CD4-positive, alpha-beta T cell (primary cell): ENCODE results near the gene RAPGEF6. TPM values are rescaled to one million over a fixed set of nuclear protein-coding genes. Genes with fewer than 3 reads are reported as not detected.
A peak's percentile ranks its signal among the peaks of the same experiment; 100 is the strongest.
"Not testable (repeated sequence)": the region's sequence is repeated elsewhere in the genome, so short reads cannot be mapped to it uniquely, and the experiment has no call there.

Source experiments
- ATAC-seq: fragments of 200-7000 bp; cut with Tn5 transposase; one replicate; pipeline ENCODE4 v1.10.0; 2022; ENCODE audit warnings: mild to moderate bottlenecking; ENCODE audit not compliant: poor library complexity
- CTCF ChIA-PET: fragments of 350-600 bp; sonication (Branson Sonifier 250); formaldehyde crosslinking; loops from one replicate; lab custom pipeline; 2021; ENCODE audit warnings: antibody characterized with exemption, inconsistent platforms; lab: Charles Lee
- POLR2A ChIA-PET: fragments of 350-600 bp; sonication (Branson Sonifier 250); formaldehyde crosslinking; loops from one replicate; lab custom pipeline; 2021; ENCODE audit warnings: antibody characterized with exemption, inconsistent platforms; lab: Charles Lee
- DNase-seq, 14 experiments: peaks; one replicate each; pipeline ENCODE4 v3.0.0-alpha.2; 2013 to 2020; ENCODE audit warnings: mixed read lengths in 2 of 14
- H3K27ac ChIP-seq, 2 donors: one replicate each; pipeline versions ENCODE4 v1.5.1 to v1.7.0; 2013; ENCODE audit warnings: low read length in 2 of 2, low read depth in 1 of 2, mild to moderate bottlenecking in 1 of 2
- H3K27me3 ChIP-seq, 2 experiments: 1 replicate in 1 of 2; 2 replicates in 1 of 2; pipeline versions ENCODE4 v1.6.1 to v1.7.0; 2013; ENCODE audit warnings: low read length in 2 of 2, control low read depth in 1 of 2, mild to moderate bottlenecking in 1 of 2, moderate library complexity in 1 of 2; ENCODE audit not compliant: insufficient read depth in 2 of 2, control insufficient read depth in 1 of 2
- H3K36me3 ChIP-seq: one replicate; pipeline ENCODE4 v1.6.1; 2013; ENCODE audit warnings: low read length, control low read depth; ENCODE audit not compliant: insufficient read depth
- H3K4me1 ChIP-seq: one replicate; pipeline ENCODE4 v1.6.1; 2013; ENCODE audit warnings: low read length, control low read depth; ENCODE audit not compliant: insufficient read depth
- H3K4me3 ChIP-seq: one replicate; pipeline ENCODE4 v1.5.1; 2013; ENCODE audit warnings: mild to moderate bottlenecking, low read length, moderate library complexity
- H3K9me3 ChIP-seq, 2 experiments: 1 replicate in 1 of 2; 2 replicates in 1 of 2; pipeline versions ENCODE4 v1.6.1 to v1.7.0; 2013; ENCODE audit warnings: low read length in 2 of 2, mild to moderate bottlenecking in 2 of 2, control low read depth in 1 of 2, moderate library complexity in 1 of 2; ENCODE audit not compliant: control insufficient read depth in 1 of 2, insufficient read depth in 1 of 2
- H3K27ac Mint-ChIP-seq: one replicate; pipeline ENCODE4 v1.8.0; 2020; ENCODE audit warnings: mixed read lengths
- H3K27me3 Mint-ChIP-seq: one replicate; pipeline ENCODE4 v1.8.0; 2021; ENCODE audit warnings: mixed read lengths
- H3K36me3 Mint-ChIP-seq: one replicate; pipeline ENCODE4 v1.8.0; 2021; ENCODE audit warnings: low read depth, mixed read lengths
- H3K4me1 Mint-ChIP-seq: one replicate; pipeline ENCODE4 v1.8.0; 2021; ENCODE audit warnings: low read depth, mixed read lengths
- H3K4me3 Mint-ChIP-seq: one replicate; pipeline ENCODE4 v1.8.0; 2020; ENCODE audit warnings: mild to moderate bottlenecking, mixed read lengths
- H3K9me3 Mint-ChIP-seq: one replicate; pipeline ENCODE4 v1.8.0; 2020; ENCODE audit warnings: mixed read lengths
- intact Hi-C, 2 experiments: fragments of 100-400 bp; cut with DNase I in 1 of 2; cut with micrococcal nuclease in 1 of 2; formaldehyde crosslinking; loops; one replicate each; pipeline versions ENCODE4 v1.15.1 to v1.9.0; 2023 to 2025; cut with DNase I, micrococcal nuclease
- total RNA-seq, 174 experiments: library from RNA in 2 of 174; stranded (reverse) in 2 of 174; gene quantifications; one replicate each; pipeline ENCODE4 v1.2.3 and lab custom pipeline; 2021 to 2026
- TF ChIP-seq, protein P1 (sequence below): fragments of 200-600 bp; IDR thresholded peaks from one replicate; pipeline ENCODE4 v1.8.0; 2022; ENCODE audit warnings: antibody characterized with exemption, mild to moderate bottlenecking

Gene RAPGEF6
- total RNA-seq, 2 experiments from 2014 or later, result 83.3 to 91.4 TPM

- Mint-ChIP-seq H3K27ac (no peak overlapping the region), H3K4me3 (peak overlapping the region; percentile 1), H3K27me3 (no peaks in the 10 kb centered on the region), H3K36me3 (peaks cover 14% of the 10 kb centered on the region), H3K9me3 (no peaks in the 10 kb centered on the region), H3K4me1 (peaks cover 34% of the 10 kb centered on the region)
- ChIA-PET CTCF (interaction anchor here (1.4 kb wide), 1 partner anchor 40 kb away, joined by 5 read pairs; no protein-coding TSS in a partner anchor), POLR2A (interaction anchor here (0.9 kb wide), 1 partner anchor 10 kb away, joined by 3 read pairs; no protein-coding TSS in a partner anchor)
- Histone ChIP-seq H3K4me1 (peaks cover 33% of the 10 kb centered on the region), H3K27ac (no peak overlapping the region), H3K36me3 (peaks cover 7% of the 10 kb centered on the region), H3K4me3 (no peak overlapping the region), H3K27me3 (no peaks in the 10 kb centered on the region), H3K9me3 (no peaks in the 10 kb centered on the region)
- intact Hi-C loops, result no loop called here
- DNase-seq (no peak), ATAC-seq (no peak)
- TF ChIP-seq, protein P1, sequence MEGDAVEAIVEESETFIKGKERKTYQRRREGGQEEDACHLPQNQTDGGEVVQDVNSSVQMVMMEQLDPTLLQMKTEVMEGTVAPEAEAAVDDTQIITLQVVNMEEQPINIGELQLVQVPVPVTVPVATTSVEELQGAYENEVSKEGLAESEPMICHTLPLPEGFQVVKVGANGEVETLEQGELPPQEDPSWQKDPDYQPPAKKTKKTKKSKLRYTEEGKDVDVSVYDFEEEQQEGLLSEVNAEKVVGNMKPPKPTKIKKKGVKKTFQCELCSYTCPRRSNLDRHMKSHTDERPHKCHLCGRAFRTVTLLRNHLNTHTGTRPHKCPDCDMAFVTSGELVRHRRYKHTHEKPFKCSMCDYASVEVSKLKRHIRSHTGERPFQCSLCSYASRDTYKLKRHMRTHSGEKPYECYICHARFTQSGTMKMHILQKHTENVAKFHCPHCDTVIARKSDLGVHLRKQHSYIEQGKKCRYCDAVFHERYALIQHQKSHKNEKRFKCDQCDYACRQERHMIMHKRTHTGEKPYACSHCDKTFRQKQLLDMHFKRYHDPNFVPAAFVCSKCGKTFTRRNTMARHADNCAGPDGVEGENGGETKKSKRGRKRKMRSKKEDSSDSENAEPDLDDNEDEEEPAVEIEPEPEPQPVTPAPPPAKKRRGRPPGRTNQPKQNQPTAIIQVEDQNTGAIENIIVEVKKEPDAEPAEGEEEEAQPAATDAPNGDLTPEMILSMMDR, result no peak
Observed at GRCh38 chr5:131628990-131629389, 6.0 kb downstream of the RAPGEF6 start.

DNA sequence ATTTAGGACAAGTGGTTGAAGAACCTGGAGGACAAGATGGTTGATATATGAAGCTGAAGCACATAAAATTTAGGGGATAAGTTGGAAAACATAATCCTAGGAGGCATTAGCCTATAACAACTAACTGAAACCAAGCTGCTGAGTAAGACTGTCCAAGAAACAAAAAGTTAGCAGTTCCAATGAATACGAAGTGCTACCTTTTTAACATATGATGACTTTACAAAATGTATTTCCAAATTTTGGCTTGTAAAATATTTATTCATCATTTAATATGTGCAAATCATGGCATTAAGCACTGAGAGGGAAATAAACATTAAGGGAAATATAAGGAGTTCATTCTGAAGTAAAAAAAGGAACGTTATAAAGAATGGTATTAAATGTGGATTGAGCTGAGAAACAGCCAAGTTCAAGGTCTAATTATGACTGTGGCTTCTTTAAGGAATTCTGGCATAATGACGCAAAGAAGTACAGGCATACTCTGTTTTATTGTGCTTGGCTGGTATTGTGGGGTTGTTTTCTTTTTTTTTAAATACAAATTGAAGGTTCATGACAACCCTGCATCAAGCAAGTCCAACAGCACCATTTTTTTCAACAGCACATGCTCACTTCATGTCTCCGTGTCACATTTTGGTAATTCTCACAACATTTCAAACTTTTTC, 7.7 kb downstream of the RAPGEF6 start:
- ATAC-seq (no peak), DNase-seq (no peak)
- intact Hi-C loops, result no loop called here
- no peak overlapping the region for H3K27ac ChIP-seq
- H3K36me3 ChIP-seq, result peaks cover 11% of the 10 kb centered on the region
- Mint-ChIP-seq H3K4me3 (no peak overlapping the region), H3K4me1 (peaks cover 46% of the 10 kb centered on the region), H3K36me3 (peaks cover 26% of the 10 kb centered on the region), H3K9me3 (no peaks in the 10 kb centered on the region), H3K27ac (no peak overlapping the region), H3K27me3 (no peaks in the 10 kb centered on the region)
- CTCF ChIA-PET, result no interaction called here
- TF ChIP-seq, protein P1, result no peak
- H3K27me3 ChIP-seq, result no peaks in the 10 kb centered on the region
- POLR2A ChIA-PET, result no interaction called here
- H3K9me3 ChIP-seq, result no peaks in the 10 kb centered on the region
- no peak overlapping the region for H3K4me3 ChIP-seq
- H3K4me1 ChIP-seq, result peaks cover 22% of the 10 kb centered on the region

GRCh38 chr5:131622633-131623032, 12.4 kb downstream of the RAPGEF6 start:
- Histone ChIP-seq H3K27me3 (no peaks in the 10 kb centered on the region), H3K36me3 (peaks cover 11% of the 10 kb centered on the region), H3K4me1 (peaks cover 5% of the 10 kb centered on the region), H3K9me3 (no peaks in the 10 kb centered on the region), H3K27ac (no peak overlapping the region), H3K4me3 (no peak overlapping the region)
- ATAC-seq (no peak), DNase-seq (no peak)
- POLR2A ChIA-PET, result no interaction called here
- Mint-ChIP-seq H3K27ac (no peak overlapping the region), H3K4me1 (peaks cover 81% of the 10 kb centered on the region), H3K27me3 (no peaks in the 10 kb centered on the region), H3K4me3 (no peak overlapping the region), H3K9me3 (no peaks in the 10 kb centered on the region), H3K36me3 (peaks cover 43% of the 10 kb centered on the region)
- intact Hi-C loops, result no loop called here
- TF ChIP-seq, protein P1, result no peak
- CTCF ChIA-PET, result no interaction called here

DNA sequence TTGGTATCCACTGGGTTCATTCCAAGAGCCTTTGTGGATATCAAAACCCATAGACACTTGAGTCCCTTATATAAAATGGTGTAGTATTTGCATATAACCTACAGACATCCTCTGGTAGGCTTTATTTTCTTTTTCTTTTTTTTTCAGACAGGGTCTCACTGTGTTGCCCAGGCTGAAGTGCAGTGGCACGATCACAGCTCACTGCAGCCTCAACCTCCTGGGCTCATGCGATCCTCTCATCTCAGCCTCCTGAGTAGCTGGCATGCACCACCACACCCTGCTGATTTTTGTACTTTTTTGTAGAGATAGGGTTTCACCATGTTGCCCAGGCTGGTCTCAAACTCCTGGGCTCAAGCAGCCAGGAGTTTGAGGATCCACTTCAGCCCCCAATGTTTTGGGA, 13.9 kb downstream of the RAPGEF6 start:
- intact Hi-C loops, H3K27me3 Mint-ChIP-seq, H3K9me3 ChIP-seq, H3K9me3 Mint-ChIP-seq, H3K4me3 ChIP-seq, H3K27ac ChIP-seq, H3K4me1 ChIP-seq, ATAC-seq, H3K4me3 Mint-ChIP-seq, DNase-seq, H3K27me3 ChIP-seq, CTCF ChIA-PET, POLR2A ChIA-PET: not testable (repeated sequence)
- peak overlapping the region; percentile 42 for H3K27ac Mint-ChIP-seq
- peaks cover 43% of the 10 kb centered on the region for H3K36me3 Mint-ChIP-seq
- H3K4me1 Mint-ChIP-seq, result peaks cover 81% of the 10 kb centered on the region
- peaks cover 11% of the 10 kb centered on the region for H3K36me3 ChIP-seq
